HK-2 (cell line): ENCODE measurements around the gene PVALB.
"Not testable (repeated sequence)": the region's sequence is repeated elsewhere in the genome, so short reads cannot be mapped to it uniquely, and the experiment has no call there.

Source experiments
- DNase-seq: peaks from one replicate; pipeline ENCODE4 v3.0.0-alpha.2; 2018; ENCODE audit not compliant: unreplicated experiment

Gene PVALB

DNA sequence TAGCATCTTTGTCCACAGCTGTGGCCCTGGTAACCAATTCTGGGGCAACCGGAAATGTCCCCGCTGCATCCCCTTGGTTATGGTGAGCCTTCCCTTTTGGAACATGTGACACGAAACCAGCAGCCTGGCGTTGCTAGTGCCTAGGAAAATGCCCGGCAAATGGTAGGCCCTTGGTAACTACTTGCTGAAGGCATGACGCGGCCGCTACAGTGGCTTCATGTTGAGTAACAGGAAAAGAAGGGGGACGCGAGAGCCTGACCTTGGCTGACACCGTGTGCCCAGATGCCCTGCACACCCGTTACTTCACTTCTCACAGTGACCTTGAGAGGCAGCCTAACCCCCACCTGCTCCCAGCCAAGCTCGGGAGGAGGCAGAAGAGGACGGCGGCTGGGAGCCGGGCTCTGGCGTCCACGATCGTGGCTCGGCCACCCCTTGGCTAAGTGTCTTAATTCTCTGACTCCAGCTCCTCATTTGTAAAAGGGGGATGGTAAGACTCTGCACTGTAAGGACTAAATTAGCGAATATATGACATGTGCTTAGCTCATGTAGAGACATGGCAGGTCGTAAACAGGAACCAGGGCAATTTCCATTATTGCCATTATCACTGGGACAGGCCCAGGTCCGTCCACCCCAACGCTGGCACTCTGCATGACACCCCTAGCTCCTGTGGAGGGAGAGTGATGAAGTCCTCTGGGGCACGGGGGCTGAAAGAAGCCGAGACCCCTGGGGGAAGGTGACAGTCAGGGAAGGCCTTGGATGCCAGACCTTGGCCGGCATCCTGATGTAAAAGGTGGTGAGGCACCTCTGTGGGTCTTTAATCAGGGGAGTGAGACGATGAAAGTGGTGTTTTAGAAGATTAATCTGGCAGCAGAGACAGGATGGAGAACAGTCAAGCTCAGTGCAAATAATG is 59.8 kb downstream of the PVALB start:
- no peak for DNase-seq

GRCh38 chr22:36756031-36756430 is 60.8 kb downstream of the PVALB start:
- no peak for DNase-seq

GRCh38 chr22:36755316-36755715 is 61.5 kb downstream of the PVALB start:
- DNase-seq = no peak

DNA sequence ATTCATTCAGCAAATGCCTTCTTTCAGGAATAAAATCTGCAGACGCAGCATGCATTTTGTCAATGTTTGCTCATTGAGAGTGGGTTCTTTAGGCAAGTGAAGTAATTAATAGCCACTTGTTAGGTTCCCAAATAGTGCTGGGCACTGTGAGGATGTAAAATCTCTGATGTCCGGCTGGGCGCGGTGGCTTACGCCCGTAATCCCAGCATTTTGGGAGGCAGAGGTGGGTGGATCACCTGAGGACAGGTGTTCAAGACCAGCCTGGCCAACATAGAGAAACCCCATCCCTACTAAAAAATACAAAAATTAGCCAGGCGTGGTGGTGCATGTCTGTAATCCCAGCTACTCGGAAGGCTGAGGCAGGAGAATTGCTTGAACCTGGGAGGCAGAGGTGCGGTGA is 62.0 kb downstream of the PVALB start:
- not testable (repeated sequence) for DNase-seq

- DNase-seq = no peak
These were observed 62.9 kb downstream of the PVALB start for GRCh38 chr22:36753916-36754315.

- no peak for DNase-seq
These were observed 63.6 kb downstream of the PVALB start for GRCh38 chr22:36753120-36753802.
